Transverse colon (tissue), 4 donors: Measurements from ENCODE around the gene F7.

Experiments
- EP300 ChIP-seq: sonication (generic); formaldehyde crosslinking; IDR thresholded peaks from one replicate; pipeline ENCODE4 v1.6.1; 2017; ENCODE audit warnings: antibody characterized with exemption, low read depth
- POLR2A ChIP-seq: fragments of 450-650 bp; IDR thresholded peaks from one replicate; pipeline ENCODE4 v1.6.1; 2016; ENCODE audit warnings: antibody characterized with exemption, mild to moderate bottlenecking, moderate library complexity
- POLR2AphosphoS5 ChIP-seq, 3 donors: sonication (generic); formaldehyde crosslinking; IDR thresholded peaks; one replicate each; pipeline ENCODE4 v1.6.1; 2016; ENCODE audit warnings: antibody characterized with exemption in 3 of 3
- TF ChIP-seq, protein P1 (sequence below), 5 experiments: fragments of 200-600 bp in 3 of 5; fragments of 450-650 bp in 2 of 5; sonication (generic) in 3 of 5; IDR thresholded peaks; 1 replicate in 2 of 5; 2 replicates in 3 of 5; pipeline ENCODE4 v1.5.1; 2016 to 2017; ENCODE audit warnings: antibody characterized with exemption in 5 of 5, inconsistent platforms in 3 of 5, mild to moderate bottlenecking in 2 of 5, moderate library complexity in 1 of 5

DNA sequence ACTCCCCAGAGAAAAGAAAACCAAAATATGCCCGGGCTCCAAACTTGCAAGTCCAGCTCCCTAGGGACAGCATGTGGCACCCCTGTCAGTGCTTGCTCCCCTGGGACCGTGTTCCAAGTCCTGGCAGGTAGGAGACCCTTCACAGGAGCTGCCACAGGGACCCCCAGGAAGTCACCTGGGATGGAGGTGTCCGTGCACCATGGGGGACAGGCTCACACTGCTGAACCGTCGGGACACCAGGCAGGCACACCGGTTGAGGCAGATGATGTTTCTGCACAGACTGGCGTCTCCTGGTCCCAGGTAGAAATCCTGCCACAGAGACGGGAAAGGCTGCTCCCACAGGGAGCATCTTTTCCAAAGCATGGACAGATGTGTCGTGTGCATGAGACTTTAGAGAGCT, 41.2 kb downstream of the F7 start:
- TF ChIP-seq, protein P1, sequence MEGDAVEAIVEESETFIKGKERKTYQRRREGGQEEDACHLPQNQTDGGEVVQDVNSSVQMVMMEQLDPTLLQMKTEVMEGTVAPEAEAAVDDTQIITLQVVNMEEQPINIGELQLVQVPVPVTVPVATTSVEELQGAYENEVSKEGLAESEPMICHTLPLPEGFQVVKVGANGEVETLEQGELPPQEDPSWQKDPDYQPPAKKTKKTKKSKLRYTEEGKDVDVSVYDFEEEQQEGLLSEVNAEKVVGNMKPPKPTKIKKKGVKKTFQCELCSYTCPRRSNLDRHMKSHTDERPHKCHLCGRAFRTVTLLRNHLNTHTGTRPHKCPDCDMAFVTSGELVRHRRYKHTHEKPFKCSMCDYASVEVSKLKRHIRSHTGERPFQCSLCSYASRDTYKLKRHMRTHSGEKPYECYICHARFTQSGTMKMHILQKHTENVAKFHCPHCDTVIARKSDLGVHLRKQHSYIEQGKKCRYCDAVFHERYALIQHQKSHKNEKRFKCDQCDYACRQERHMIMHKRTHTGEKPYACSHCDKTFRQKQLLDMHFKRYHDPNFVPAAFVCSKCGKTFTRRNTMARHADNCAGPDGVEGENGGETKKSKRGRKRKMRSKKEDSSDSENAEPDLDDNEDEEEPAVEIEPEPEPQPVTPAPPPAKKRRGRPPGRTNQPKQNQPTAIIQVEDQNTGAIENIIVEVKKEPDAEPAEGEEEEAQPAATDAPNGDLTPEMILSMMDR (IDR thresholded peaks at IDR 0.05), result no peak
- TF ChIP-seq POLR2AphosphoS5 (IDR thresholded peaks at IDR 0.05) (no peak), POLR2A (no peak), EP300 (no peak)
